Measurements from ENCODE around the gene ATF7. TPM values are rescaled to one million over a fixed set of nuclear protein-coding genes. Genes with fewer than 3 reads are reported as not detected.
A peak's percentile ranks its signal among the peaks of the same experiment; 100 is the strongest.

Gene ATF7
- total and polyA plus RNA-seq, 2 of the 13 experiments (the other 11 are each of a cell fraction or from before 2014, with no cell fraction given) = 9.6 to 16.2 TPM

DNA sequence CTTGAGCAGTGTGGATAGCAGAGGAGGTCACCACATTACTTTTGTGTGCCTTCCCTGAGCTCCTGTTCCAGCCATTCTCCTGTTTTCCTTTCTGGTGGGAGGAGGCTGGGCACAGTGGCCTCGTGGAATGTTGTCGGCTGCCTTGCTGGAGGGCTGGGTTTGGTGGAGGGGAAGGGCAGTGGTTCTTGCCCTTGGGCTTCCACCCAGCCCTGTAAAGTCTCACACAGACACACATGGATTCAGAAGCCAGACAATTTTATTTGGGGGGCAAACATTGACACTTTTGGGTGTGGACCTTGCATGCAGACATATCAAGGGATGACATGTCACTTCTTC, 119.8 kb downstream of the ATF7 start:
- ChIA-PET CTCF (ENCODE audit: low intra/inter-chr PET ratio, low total read pairs) (no interaction called here), POLR2A (interaction anchor here (1.4 kb wide), 1 partner anchor 185 kb away, joined by 3 read pairs; the partner anchor contains the start of gene AAAS)
- Histone ChIP-seq H3K79me2 (ENCODE audit: insufficient read depth, low read length) (peaks cover 15% of the 10 kb centered on the region), H2AFZ (ENCODE audit: low read length) (no peak overlapping the region), H3K9me3 (ENCODE audit: low read length) (no peaks in the 10 kb centered on the region), H3K36me3 (replicated peaks in 1 of 2; ENCODE audit: control insufficient read depth in 1 of 2, insufficient read depth in 2 of 2, low read length in 2 of 2) (peaks cover 10 to 24% of the 10 kb centered on the region in 2 experiments; a peak in 4 of 5 replicates), H3K27ac (ENCODE audit: extremely low read length, insufficient read depth, low read length) (no peak overlapping the region), H3K4me2 (ENCODE audit: low read depth, low read length) (no peak overlapping the region), H3K4me3 (replicated peaks in 1 of 3; ENCODE audit: insufficient read depth in 1 of 3, low read depth in 2 of 3, low read length in 3 of 3) (no peak overlapping the region), H4K20me1 (ENCODE audit: insufficient read depth, low read length) (no peaks in the 10 kb centered on the region), H3K9ac (ENCODE audit: insufficient read depth, low read depth, low read length) (no peak overlapping the region), H3K27me3 (ENCODE audit: control insufficient read depth in 1 of 2, insufficient read depth in 2 of 2, low read length in 2 of 2) (no peaks in the 10 kb centered on the region), H3K4me1 (ENCODE audit: insufficient read depth, low read length) (peaks cover 17% of the 10 kb centered on the region)
- no peak for DNase-seq (ENCODE audit: low spot score)
- intact Hi-C loops (cut with micrococcal nuclease; ENCODE audit: unreplicated experiment) = loop anchor here (5.0 kb wide), 1 partner anchor 34 kb away; no protein-coding TSS in a partner anchor
- no peak for FAIRE-seq
- BruUV-seq (replicated peaks) = no TSS peak
- 80% methylated on average over 2 of the region's 2 CpGs for WGBS (ENCODE audit: low lambda C conversion rate)
- in situ Hi-C loops (cut with HindIII; ENCODE audit: extremely low pct_ligation_motif_present, low pct_unique_long_range_greater_than_20kb) = no loop called here
- ATAC-seq = no peak
- TF ChIP-seq GATAD2A (CRISPR knock-in tag; IDR thresholded peaks at IDR 0.05) = no peak
- no peak for TF ChIP-seq RBM22 (optimal IDR thresholded peaks at IDR 0.05; ENCODE audit: low read length)

DNA sequence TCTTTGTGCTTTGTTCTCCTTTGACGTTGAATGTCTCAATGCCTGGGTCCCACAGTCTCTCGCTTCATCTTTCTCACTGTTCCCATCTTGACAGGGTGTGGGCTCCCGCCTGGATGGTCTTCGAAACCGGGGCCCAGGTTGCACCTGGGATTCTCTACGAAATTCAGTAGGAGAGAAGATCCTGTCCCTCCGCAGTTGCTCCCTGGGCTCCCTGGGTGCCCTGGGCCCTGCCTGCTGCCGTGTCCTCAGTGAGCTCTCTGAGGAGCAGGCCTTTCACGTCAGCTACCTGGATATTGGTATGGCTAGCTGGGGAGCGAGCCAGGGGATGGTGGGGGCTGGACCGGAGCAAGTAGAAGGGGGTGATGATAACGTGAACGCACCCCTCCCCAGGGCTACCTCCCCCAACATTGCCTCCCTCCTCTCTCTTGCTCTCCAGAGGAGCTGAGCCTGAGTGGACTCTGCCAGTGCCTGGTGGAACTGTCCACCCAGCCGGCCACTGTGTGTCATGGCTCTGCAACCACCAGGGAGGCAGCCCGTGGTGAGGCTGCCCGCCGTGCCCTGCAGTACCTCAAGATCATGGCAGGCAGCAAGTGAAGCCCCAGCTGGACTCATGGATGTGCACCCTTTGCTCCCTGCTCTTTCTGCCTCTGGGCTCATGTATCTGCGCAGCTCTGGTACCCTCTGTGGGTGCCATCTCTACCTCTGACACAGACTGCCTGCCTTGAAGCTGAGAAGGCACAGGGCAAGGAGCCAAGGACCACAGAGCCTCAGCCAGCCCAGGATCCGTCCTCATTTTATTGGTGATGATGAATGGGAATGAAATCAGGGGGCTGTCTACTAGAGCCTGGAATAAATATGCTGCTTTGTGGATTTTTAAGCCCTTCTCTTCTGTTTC, 120.4 kb downstream of the ATF7 start:
- no peak for FAIRE-seq
- H3K4me1 ChIP-seq (ENCODE audit: insufficient read depth, low read length) = peaks cover 18% of the 10 kb centered on the region
- H2AFZ ChIP-seq (ENCODE audit: low read length) = no peak overlapping the region
- H4K20me1 ChIP-seq (ENCODE audit: insufficient read depth, low read length) = no peaks in the 10 kb centered on the region
- DNase-seq (ENCODE audit: low spot score) = no peak
- WGBS (ENCODE audit: low lambda C conversion rate) = 96% methylated on average over 14 of the region's 19 CpGs
- no peak overlapping the region for H3K9ac ChIP-seq (ENCODE audit: insufficient read depth, low read depth, low read length)
- no peak overlapping the region for H3K4me2 ChIP-seq (ENCODE audit: low read depth, low read length)
- no peaks in the 10 kb centered on the region for H3K9me3 ChIP-seq (ENCODE audit: low read length)
- peaks cover 10 to 23% of the 10 kb centered on the region in 2 experiments; a peak in 4 of 5 replicates for H3K36me3 ChIP-seq (replicated peaks in 1 of 2; ENCODE audit: control insufficient read depth in 1 of 2, insufficient read depth in 2 of 2, low read length in 2 of 2)
- no peak overlapping the region for H3K4me3 ChIP-seq (replicated peaks in 1 of 3; ENCODE audit: insufficient read depth in 1 of 3, low read depth in 2 of 3, low read length in 3 of 3)
- no peaks in the 10 kb centered on the region for H3K27me3 ChIP-seq (ENCODE audit: control insufficient read depth in 1 of 2, insufficient read depth in 2 of 2, low read length in 2 of 2)
- POLR2A ChIA-PET = interaction anchor here (1.4 kb wide), 1 partner anchor 185 kb away, joined by 3 read pairs; the partner anchor contains the start of gene AAAS
- H3K79me2 ChIP-seq (ENCODE audit: insufficient read depth, low read length) = peaks cover 16% of the 10 kb centered on the region
- H3K27ac ChIP-seq (ENCODE audit: extremely low read length, insufficient read depth, low read length) = no peak overlapping the region
- BruUV-seq (replicated peaks) = no TSS peak
- intact Hi-C loops (cut with micrococcal nuclease; ENCODE audit: unreplicated experiment) = loop anchor here (5.0 kb wide), 1 partner anchor 34 kb away; no protein-coding TSS in a partner anchor
- TF ChIP-seq POLR2G (IDR thresholded peaks at IDR 0.05; ENCODE audit: low read depth, low read length) = peak; percentile 25; the same call in 1 of the 2 replicates
- no peak for TF ChIP-seq RBAK (CRISPR knock-in tag; IDR thresholded peaks at IDR 0.05)
- in situ Hi-C loops (cut with HindIII; ENCODE audit: extremely low pct_ligation_motif_present, low pct_unique_long_range_greater_than_20kb) = no loop called here
- no peak for ATAC-seq
- CTCF ChIA-PET (ENCODE audit: low intra/inter-chr PET ratio, low total read pairs) = no interaction called here

All from HepG2 (cell line).